ENCODE data around the gene GULP1. TPM values are rescaled to one million over a fixed set of nuclear protein-coding genes. Genes with fewer than 3 reads are reported as not detected.

Gene GULP1
- total and polyA plus RNA-seq, 2 of the 4 experiments (the other 2 are of a cell fraction): 24.4 to 40.1 TPM

DNA sequence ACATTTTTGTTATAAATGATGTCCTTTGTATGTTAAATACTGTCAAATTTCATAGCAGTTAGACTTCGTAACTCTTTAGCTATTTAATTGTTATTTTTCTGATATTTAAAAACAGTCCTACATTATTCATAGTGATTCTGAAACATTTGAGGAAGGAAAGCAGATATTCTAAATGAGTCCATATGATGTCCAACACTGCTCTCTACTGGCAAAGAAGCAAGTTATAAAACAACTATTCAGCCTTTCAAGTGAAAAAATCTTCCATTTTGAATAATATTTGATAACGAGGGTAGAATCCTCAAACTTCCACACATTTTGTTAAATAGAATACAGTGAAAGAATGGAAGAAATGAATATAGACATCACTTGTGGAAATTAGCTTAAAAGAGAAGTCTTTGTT, 220.8 kb downstream of the GULP1 start:
- H3K18ac ChIP-seq (ENCODE audit: low read depth, low read length): no peak overlapping the region
- no peak overlapping the region for H2BK5ac ChIP-seq (ENCODE audit: low read depth, low read length, poor library complexity, severe bottlenecking)
- H3K79me1 ChIP-seq (ENCODE audit: low read depth in 1 of 2, low read length in 2 of 2): peaks cover 0 to 10% of the 10 kb centered on the region in 2 experiments; a peak in 2 of 4 replicates
- no peak overlapping the region for H3K56ac ChIP-seq (ENCODE audit: extremely low read depth, insufficient read depth, low read length)
- in situ Hi-C loops (cut with MboI; ENCODE audit: low sequenced_read_pairs) (loop anchor here (5.0 kb wide), 1 partner anchor 220 kb away; the partner anchor contains the start of gene GULP1), dilution Hi-C loops (cut with HindIII; ENCODE audit: low sequenced_read_pairs, unreplicated experiment) (no loop called here), intact Hi-C loops (cut with micrococcal nuclease) (loop anchor here (1.0 to 10.0 kb wide), 6 partner anchors 219 to 1648 kb away; no protein-coding TSS in a partner anchor)
- ChIA-PET POLR2A (ENCODE audit: unreplicated experiment) (no interaction called here), CTCF (interaction anchor here (0.5 kb wide), 1 partner anchor 684 kb away, joined by 5 read pairs; no protein-coding TSS in a partner anchor)
- no peak overlapping the region for H2BK120ac ChIP-seq (ENCODE audit: low read depth, low read length)
- no peak overlapping the region for H3K4ac ChIP-seq (ENCODE audit: low read depth, low read length)
- no peak overlapping the region for H2BK20ac ChIP-seq (ENCODE audit: low read depth, low read length)
- WGBS, 2 experiments (ENCODE audit: extremely low coverage in 2 of 2, insufficient read length in 1 of 2): no CpG with 5 or more reads among the region's 2 CpGs
- no peak overlapping the region for H4K91ac ChIP-seq (ENCODE audit: insufficient read depth, low read depth, low read length)
- no peaks in the 10 kb centered on the region for H3K4me1 ChIP-seq (ENCODE audit: control insufficient read depth, insufficient read depth, low read length)
- no peaks in the 10 kb centered on the region for H3K27me3 ChIP-seq (ENCODE audit: control insufficient read depth, insufficient read depth, low read length)
- peak; percentile 77 for DNase-seq
- H3K27ac ChIP-seq (ENCODE audit: insufficient read depth, low read length): no peak overlapping the region
- TF ChIP-seq MAFK (IDR thresholded peaks at IDR 0.05; ENCODE audit: low read depth, low read length): no peak
- TF ChIP-seq POLR2A (IDR thresholded peaks at IDR 0.05; ENCODE audit: low read depth, low read length): peak; percentile 24; the same call in 1 of the 2 replicates
- TF ChIP-seq CEBPB (IDR thresholded peaks at IDR 0.05; ENCODE audit: low read depth, low read length): no peak
- TF ChIP-seq SMC3 (IDR thresholded peaks at IDR 0.05; ENCODE audit: low read depth, low read length): peak; percentile 88
- TF ChIP-seq FOS (IDR thresholded peaks at IDR 0.05; ENCODE audit: low read depth, low read length): no peak
- TF ChIP-seq, protein P1, sequence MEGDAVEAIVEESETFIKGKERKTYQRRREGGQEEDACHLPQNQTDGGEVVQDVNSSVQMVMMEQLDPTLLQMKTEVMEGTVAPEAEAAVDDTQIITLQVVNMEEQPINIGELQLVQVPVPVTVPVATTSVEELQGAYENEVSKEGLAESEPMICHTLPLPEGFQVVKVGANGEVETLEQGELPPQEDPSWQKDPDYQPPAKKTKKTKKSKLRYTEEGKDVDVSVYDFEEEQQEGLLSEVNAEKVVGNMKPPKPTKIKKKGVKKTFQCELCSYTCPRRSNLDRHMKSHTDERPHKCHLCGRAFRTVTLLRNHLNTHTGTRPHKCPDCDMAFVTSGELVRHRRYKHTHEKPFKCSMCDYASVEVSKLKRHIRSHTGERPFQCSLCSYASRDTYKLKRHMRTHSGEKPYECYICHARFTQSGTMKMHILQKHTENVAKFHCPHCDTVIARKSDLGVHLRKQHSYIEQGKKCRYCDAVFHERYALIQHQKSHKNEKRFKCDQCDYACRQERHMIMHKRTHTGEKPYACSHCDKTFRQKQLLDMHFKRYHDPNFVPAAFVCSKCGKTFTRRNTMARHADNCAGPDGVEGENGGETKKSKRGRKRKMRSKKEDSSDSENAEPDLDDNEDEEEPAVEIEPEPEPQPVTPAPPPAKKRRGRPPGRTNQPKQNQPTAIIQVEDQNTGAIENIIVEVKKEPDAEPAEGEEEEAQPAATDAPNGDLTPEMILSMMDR (conservative IDR thresholded peaks at IDR 0.05; ENCODE audit: low read depth, low read length): peak; percentile 80
- peak; percentile 94 for TF ChIP-seq RAD21 (IDR thresholded peaks at IDR 0.05; ENCODE audit: low read length)
- TF ChIP-seq, protein P2, sequence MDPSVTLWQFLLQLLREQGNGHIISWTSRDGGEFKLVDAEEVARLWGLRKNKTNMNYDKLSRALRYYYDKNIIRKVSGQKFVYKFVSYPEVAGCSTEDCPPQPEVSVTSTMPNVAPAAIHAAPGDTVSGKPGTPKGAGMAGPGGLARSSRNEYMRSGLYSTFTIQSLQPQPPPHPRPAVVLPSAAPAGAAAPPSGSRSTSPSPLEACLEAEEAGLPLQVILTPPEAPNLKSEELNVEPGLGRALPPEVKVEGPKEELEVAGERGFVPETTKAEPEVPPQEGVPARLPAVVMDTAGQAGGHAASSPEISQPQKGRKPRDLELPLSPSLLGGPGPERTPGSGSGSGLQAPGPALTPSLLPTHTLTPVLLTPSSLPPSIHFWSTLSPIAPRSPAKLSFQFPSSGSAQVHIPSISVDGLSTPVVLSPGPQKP (IDR thresholded peaks at IDR 0.05; ENCODE audit: borderline replicate concordance, low read depth, low read length): no peak
- TF ChIP-seq MAZ (IDR thresholded peaks at IDR 0.05; ENCODE audit: borderline replicate concordance, low read depth, low read length): no peak
- TF ChIP-seq RCOR1 (IDR thresholded peaks at IDR 0.05; ENCODE audit: insufficient replicate concordance, low read length): no peak
- H3K14ac ChIP-seq (replicated peaks; ENCODE audit: low read depth, low read length): no peak overlapping the region
- no peak overlapping the region for H3K4me2 ChIP-seq (ENCODE audit: low read depth, low read length)
- H4K8ac ChIP-seq (ENCODE audit: low read depth in 2 of 2, low read length in 2 of 2): no peak overlapping the region
- H4K20me1 ChIP-seq (ENCODE audit: insufficient read depth, low read length): no peaks in the 10 kb centered on the region
- H3K9me3 ChIP-seq (ENCODE audit: control insufficient read depth, insufficient read depth, low read length): no peaks in the 10 kb centered on the region
- no peak overlapping the region for H4K5ac ChIP-seq (ENCODE audit: low read depth, low read length)
- H2AFZ ChIP-seq (replicated peaks; ENCODE audit: low read length, poor library complexity): no peak overlapping the region
- no peak overlapping the region for H2BK15ac ChIP-seq (ENCODE audit: low read depth, low read length)
- H3K9me1 ChIP-seq (ENCODE audit: insufficient read depth, low read length): 0 out of 2 replicates have a peak, but pooled peaks cover under 1% of the 10 kb centered on the region
- H3K36me3 ChIP-seq (ENCODE audit: control insufficient read depth, insufficient read depth, low read length): no peaks in the 10 kb centered on the region
- peak; percentile 84 for ATAC-seq (ENCODE audit: low read depth)
- no peak overlapping the region for H2AK5ac ChIP-seq (ENCODE audit: low read depth, low read length)
- no peak overlapping the region for H3K9ac ChIP-seq (ENCODE audit: low read depth, low read length)
- H3K4me3 ChIP-seq (ENCODE audit: insufficient read depth, low read depth, low read length): no peak overlapping the region
- H2AK9ac ChIP-seq (replicated peaks; ENCODE audit: low read depth, low read length, poor library complexity): no peak overlapping the region
- no peak overlapping the region for H3K23ac ChIP-seq (ENCODE audit: low read depth, low read length)
- no TSS peak for BruUV-seq (replicated peaks)
